H1 (cell line): ENCODE results near the gene KAZALD1. TPM values are rescaled to one million over a fixed set of nuclear protein-coding genes. Genes with fewer than 3 reads are reported as not detected.

Experiments used
- CTCF ChIA-PET: fragments of 300-600 bp; sonication (Branson Sonifier 250); formaldehyde crosslinking; loops from one replicate; lab custom pipeline; 2021; ENCODE audit not compliant: partially characterized antibody; lab: Charles Lee
- POLR2A ChIA-PET: fragments of 300-600 bp; sonication (Branson Sonifier 250); formaldehyde crosslinking; loops from one replicate; lab custom pipeline; 2021; ENCODE audit warnings: inconsistent platforms; ENCODE audit not compliant: partially characterized antibody; lab: Charles Lee
- DNase-seq, 2 experiments: peaks; one replicate each; pipeline versions ENCODE4 v3.0.0 to v3.0.0-alpha.2; 2010 to 2022; ENCODE audit warnings: low spot score in 2 of 2, low read depth in 1 of 2, mixed read lengths in 1 of 2
- FAIRE-seq: peaks from 2 replicates; lab custom pipeline; 2011; peaks lifted over from hg19 to GRCh38; lab: Jason Lieb, UNC
- H2AFZ ChIP-seq: 2 replicates; pipeline ENCODE4 v1.8.1; 2012; ENCODE audit warnings: low read length, inconsistent platforms
- H2AK5ac ChIP-seq: 2 replicates; pipeline ENCODE4 v1.6.1; 2013; ENCODE audit warnings: low read depth, low read length
- H2BK120ac ChIP-seq: replicated peaks from 2 replicates; pipeline ENCODE3; 2013; ENCODE audit warnings: low read depth, low read length, inconsistent platforms
- H2BK12ac ChIP-seq: 2 replicates; pipeline ENCODE4 v1.6.1; 2013; ENCODE audit warnings: low read depth, low read length
- H2BK15ac ChIP-seq: 2 replicates; pipeline ENCODE4 v1.6.1; 2013; ENCODE audit warnings: low read length
- H2BK20ac ChIP-seq: 2 replicates; pipeline ENCODE4 v1.6.1; 2013; ENCODE audit warnings: low read length
- H2BK5ac ChIP-seq: 2 replicates; pipeline ENCODE4 v1.6.1; 2013; ENCODE audit warnings: low read depth, low read length
- H3K14ac ChIP-seq: 2 replicates; pipeline ENCODE4 v1.6.1; 2013; ENCODE audit warnings: inconsistent platforms; ENCODE audit not compliant: insufficient read length
- H3K18ac ChIP-seq: 2 replicates; pipeline ENCODE4 v1.6.1; 2013; ENCODE audit warnings: low read length; ENCODE audit errors: extremely low read depth
- H3K23ac ChIP-seq: 2 replicates; pipeline ENCODE4 v1.6.1; 2013; ENCODE audit warnings: inconsistent platforms; ENCODE audit not compliant: insufficient read length
- H3K23me2 ChIP-seq: 2 replicates; pipeline ENCODE4 v1.6.1; 2013; ENCODE audit warnings: low read depth, low read length
- H3K27ac ChIP-seq: 2 replicates; pipeline ENCODE4 v1.6.1; 2011; ENCODE audit warnings: low read depth, low read length, inconsistent platforms
- H3K27me3 ChIP-seq, 4 experiments: replicated peaks in 1 of 4; 1 replicate in 1 of 4; 2 replicates in 3 of 4; pipeline versions ENCODE4 v1.6.1 to v1.8.1; 2011 to 2013; ENCODE audit warnings: low read length in 3 of 4, mild to moderate bottlenecking in 3 of 4, inconsistent platforms in 2 of 4, mixed read lengths in 2 of 4, moderate library complexity in 1 of 4; ENCODE audit not compliant: control insufficient read depth in 3 of 4, insufficient read depth in 3 of 4; ENCODE audit errors: extremely low read depth in 1 of 4
- H3K36me3 ChIP-seq, 4 experiments: 2 replicates each; pipeline versions ENCODE4 v1.6.1 to v1.8.1; 2011 to 2013; ENCODE audit warnings: mild to moderate bottlenecking in 4 of 4, low read length in 3 of 4, moderate library complexity in 2 of 4, control low read depth in 1 of 4, inconsistent platforms in 1 of 4; ENCODE audit not compliant: insufficient read depth in 4 of 4, control insufficient read depth in 2 of 4
- H3K4ac ChIP-seq: replicated peaks from 2 replicates; pipeline ENCODE3; 2013; ENCODE audit warnings: low read length, low read depth, mixed read lengths, inconsistent platforms; ENCODE audit not compliant: insufficient read length
- H3K4me1 ChIP-seq, 4 experiments: replicated peaks in 1 of 4; 1 replicate in 1 of 4; 2 replicates in 3 of 4; pipeline versions ENCODE4 v1.6.1 to v1.8.1; 2011 to 2013; ENCODE audit warnings: low read length in 3 of 4, inconsistent platforms in 2 of 4, mixed read lengths in 1 of 4; ENCODE audit not compliant: insufficient read depth in 4 of 4, control insufficient read depth in 3 of 4
- H3K4me2 ChIP-seq, 2 experiments: 2 replicates each; pipeline versions ENCODE4 v1.6.1 to v1.8.1; 2011 to 2013; ENCODE audit warnings: low read depth in 2 of 2, low read length in 2 of 2, control low read depth in 1 of 2, inconsistent platforms in 1 of 2, mild to moderate bottlenecking in 1 of 2; ENCODE audit not compliant: insufficient read depth in 1 of 2
- H3K4me3 ChIP-seq, 4 experiments: fragments of 200-600, 300-600 bp in 1 of 4; sonication (generic), shearing (Covaris generic), sonication (Bioruptor Twin) in 1 of 4; 2 replicates each; pipeline versions ENCODE4 v1.5.1 to v1.8.1; 2011 to 2016; ENCODE audit warnings: low read length in 4 of 4, low read depth in 3 of 4, control low read depth in 2 of 4, inconsistent platforms in 2 of 4, mild to moderate bottlenecking in 2 of 4, mixed read lengths in 1 of 4, moderate library complexity in 1 of 4; ENCODE audit not compliant: insufficient read depth in 2 of 4; ENCODE audit errors: extremely low read depth in 1 of 4
- H3K56ac ChIP-seq: replicated peaks from 2 replicates; pipeline ENCODE3; 2013; ENCODE audit warnings: low read depth, mild to moderate bottlenecking, mixed read lengths, low read length, inconsistent platforms; ENCODE audit not compliant: insufficient read length
- H3K79me1 ChIP-seq: 2 replicates; pipeline ENCODE4 v1.6.1; 2013; ENCODE audit warnings: low read depth, low read length, control low read depth
- H3K79me2 ChIP-seq, 2 experiments: 2 replicates each; pipeline versions ENCODE4 v1.6.1 to v1.8.1; 2012 to 2013; ENCODE audit warnings: low read length in 2 of 2, mild to moderate bottlenecking in 2 of 2, inconsistent platforms in 1 of 2; ENCODE audit not compliant: insufficient read depth in 2 of 2, control insufficient read depth in 1 of 2
- H3K9ac ChIP-seq, 4 experiments: replicated peaks in 1 of 4; 1 replicate in 1 of 4; 2 replicates in 3 of 4; pipeline versions ENCODE4 v1.6.1 to v1.8.1; 2011 to 2013; ENCODE audit warnings: low read depth in 3 of 4, low read length in 3 of 4, control low read depth in 2 of 4, mild to moderate bottlenecking in 2 of 4, moderate library complexity in 2 of 4, inconsistent platforms in 1 of 4; ENCODE audit errors: extremely low read depth in 1 of 4
- H3K9me3 ChIP-seq, 2 experiments: 2 replicates each; pipeline versions ENCODE4 v1.6.1 to v1.8.1; 2012 to 2013; ENCODE audit warnings: mild to moderate bottlenecking in 2 of 2, moderate library complexity in 2 of 2, control low read depth in 1 of 2, inconsistent platforms in 1 of 2, low read depth in 1 of 2, low read length in 1 of 2, mixed read lengths in 1 of 2; ENCODE audit not compliant: insufficient read depth in 2 of 2
- H4K20me1 ChIP-seq, 2 experiments: replicated peaks in 1 of 2; 2 replicates each; pipeline versions ENCODE3 to v1.8.1; 2011 to 2013; ENCODE audit warnings: inconsistent platforms in 2 of 2, low read length in 2 of 2, mild to moderate bottlenecking in 1 of 2; ENCODE audit not compliant: insufficient read depth in 2 of 2, control insufficient read depth in 1 of 2
- H4K5ac ChIP-seq: 2 replicates; pipeline ENCODE4 v1.6.1; 2013; ENCODE audit warnings: low read length, low read depth, mixed read lengths, inconsistent platforms; ENCODE audit not compliant: insufficient read length
- H4K8ac ChIP-seq: 2 replicates; pipeline ENCODE4 v1.8.0; 2013; ENCODE audit warnings: mild to moderate bottlenecking, moderate library complexity, low read length, inconsistent platforms; ENCODE audit not compliant: insufficient read depth; ENCODE audit errors: extremely low read depth
- H4K91ac ChIP-seq: replicated peaks from 2 replicates; pipeline ENCODE3; 2013; ENCODE audit warnings: low read length, mixed read lengths, inconsistent platforms; ENCODE audit not compliant: insufficient read length
- CREB1 ChIP-seq: IDR thresholded peaks from 2 replicates; pipeline ENCODE4 v1.6.1; 2012; ENCODE audit warnings: inconsistent platforms
- KDM4A ChIP-seq: IDR thresholded peaks from one replicate; pipeline ENCODE4 v1.7.1; 2012; ENCODE audit warnings: low read depth, mild to moderate bottlenecking, moderate library complexity, low read length, inconsistent platforms; ENCODE audit not compliant: severe bottlenecking
- KDM5A ChIP-seq: fragments of 200-600 bp; IDR thresholded peaks from 2 replicates; pipeline ENCODE4 v1.7.1; 2012; ENCODE audit warnings: mild to moderate bottlenecking, low read length, inconsistent platforms, mixed read lengths
- MAFK ChIP-seq: IDR thresholded peaks from 2 replicates; pipeline ENCODE4 v1.6.1; 2012; ENCODE audit warnings: low read depth, mild to moderate bottlenecking, improper control_type of control experiment, low read length
- RNF2 ChIP-seq: fragments of 200-900, 300-1000 bp; sonication (generic); IDR thresholded peaks from 2 replicates; pipeline ENCODE4 v1.7.1; 2016; ENCODE audit warnings: borderline replicate concordance, low read depth, mild to moderate bottlenecking, antibody characterized with exemption, low read length; ENCODE audit not compliant: poor library complexity, severe bottlenecking; ENCODE audit errors: missing control alignments
- SIN3A ChIP-seq, 2 experiments: IDR thresholded peaks in 1 of 2; conservative IDR thresholded peaks in 1 of 2; 2 replicates each; pipeline ENCODE4 v1.6.1; 2011 to 2012; ENCODE audit warnings: low read length in 2 of 2, improper control_type of control experiment in 1 of 2, low read depth in 1 of 2, mild to moderate bottlenecking in 1 of 2
- WGBS, 2 experiments: shearing (Covaris generic) in 1 of 2; methylation state at CpG; one replicate each; pipeline versions ENCODE4 v1.1.6 to v1.1.7; 2013 to 2015; ENCODE audit warnings: low lambda C conversion rate in 2 of 2, mixed read lengths in 2 of 2, inconsistent platforms in 1 of 2, low coverage in 1 of 2, missing lambda C conversion rate in 1 of 2; ENCODE audit not compliant: insufficient replicate concordance in 2 of 2, insufficient coverage in 1 of 2, insufficient read length in 1 of 2; ENCODE audit errors: extremely low coverage in 1 of 2, missing lambda C conversion rate in 1 of 2; 5-methylcytosine and 5-hydroxymethylcytosine counted together
- polyA plus RNA-seq, 7 experiments: library from polyadenylated mRNA; depleted of rRNA in 3 of 7; stranded (reverse) in 5 of 7; unstranded in 2 of 7; fragments of >200 nt in 5 of 7; fragments of 200-250 nt in 2 of 7; gene quantifications; 1 replicate in 5 of 7; 2 replicates in 1 of 7; 4 replicates in 1 of 7; pipeline versions ENCODE4 v1.2.1 to v1.2.3, GENCODE V29; 2011 to 2013; ENCODE audit warnings: missing spikeins in 2 of 7, mixed read lengths in 2 of 7
- total RNA-seq: library from RNA; stranded (reverse); fragmentation: NEBNext Ultra II Directional; extraction: Animal tissue kit (Norgen Biotek cat#: 25700); gene quantifications from 2 replicates; pipeline ENCODE4 v1.2.1, GENCODE V29; 2021

The KAZALD1 gene
- total and polyA plus RNA-seq, 2 of the 8 experiments (the other 6 are each of a cell fraction or from before 2014, with no cell fraction given), result 0.65 to 1.9 TPM

DNA sequence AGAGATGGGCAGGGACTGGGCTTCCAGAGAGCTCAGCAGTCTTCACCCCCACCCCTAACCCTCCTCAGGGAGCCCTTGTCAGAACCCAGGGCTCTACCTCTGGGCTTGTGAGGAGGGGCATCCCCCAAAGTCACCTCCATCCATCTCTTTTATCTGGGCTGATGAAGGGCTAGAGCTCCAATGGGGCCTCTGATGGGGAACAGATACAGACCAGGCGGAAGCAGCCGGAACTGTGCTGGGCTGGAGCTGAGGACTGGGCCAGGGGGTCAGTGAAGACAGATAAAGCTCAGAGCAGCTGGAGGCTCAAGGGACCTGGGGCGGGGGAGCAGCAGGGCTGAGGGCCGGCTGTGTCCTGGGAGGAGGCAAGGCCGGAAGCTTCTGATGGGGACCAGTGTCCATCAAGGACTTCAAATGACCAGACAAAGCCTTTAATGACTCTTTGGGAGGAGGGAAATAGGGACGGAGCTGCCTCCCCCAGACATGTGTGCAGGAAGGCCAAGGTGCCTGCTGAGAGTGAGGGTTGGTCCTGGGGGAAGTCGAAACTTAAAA, 10.2 kb downstream of the KAZALD1 start:
- no peak overlapping the region for H3K4me3 ChIP-seq
- H4K20me1 ChIP-seq, result peaks cover 0 to 1% of the 10 kb centered on the region in 2 experiments
- no peak overlapping the region for H2AK5ac ChIP-seq
- FAIRE-seq (no peak), DNase-seq (no peak)
- no peaks in the 10 kb centered on the region for H3K79me2 ChIP-seq
- H2BK20ac ChIP-seq, result no peak overlapping the region
- no peaks in the 10 kb centered on the region for H3K79me1 ChIP-seq
- ChIA-PET POLR2A (interaction anchor here (1.5 kb wide), 1 partner anchor 21 kb away, joined by 4 read pairs; no protein-coding TSS in a partner anchor), CTCF (interaction anchor here (0.9 to 59.5 kb wide), 7 partner anchors 2 to 183 kb away, joined by 3 to 2176 read pairs (median 9); partner anchors contain the start of genes KAZALD1, PDZD7 and SFXN3)
- peaks cover 8% of the 10 kb centered on the region; the same call in 1 of the 2 replicates for H3K23me2 ChIP-seq
- no peak overlapping the region for H2AFZ ChIP-seq
- H4K5ac ChIP-seq, result no peak overlapping the region
- no peaks in the 10 kb centered on the region for H3K9me3 ChIP-seq
- H3K36me3 ChIP-seq, result no peaks in the 10 kb centered on the region
- H2BK120ac ChIP-seq, result no peak overlapping the region
- H3K4ac ChIP-seq, result no peak overlapping the region
- TF ChIP-seq KDM5A (no peak), CREB1 (no peak), SIN3A (conservative IDR thresholded peaks at IDR 0.05 in 1 of 2, IDR thresholded peaks at IDR 0.05 in 1 of 2; ENCODE audit: low read depth in 1 of 2, low read length in 2 of 2) (no peak), MAFK (no peak), KDM4A (no peak), RNF2 (no peak)
- H3K18ac ChIP-seq, result no peak overlapping the region
- no peak overlapping the region for H3K9ac ChIP-seq
- H3K56ac ChIP-seq, result no peak overlapping the region
- no peak overlapping the region for H3K14ac ChIP-seq
- peaks cover 6 to 49% (median 39%) of the 10 kb centered on the region in 4 experiments for H3K27me3 ChIP-seq
- H3K27ac ChIP-seq, result no peak overlapping the region
- no peak overlapping the region for H2BK15ac ChIP-seq
- no peak overlapping the region for H2BK5ac ChIP-seq
- H4K91ac ChIP-seq, result no peak overlapping the region
- peaks cover 0 to 12% (median 4%) of the 10 kb centered on the region in 4 experiments; a peak in 4 of 7 replicates for H3K4me1 ChIP-seq
- H3K23ac ChIP-seq, result no peak overlapping the region
- no peak overlapping the region for H4K8ac ChIP-seq
- no peak overlapping the region; a peak in 1 of 4 replicates for H3K4me2 ChIP-seq
- no peak overlapping the region for H2BK12ac ChIP-seq
- 73% methylated on average over 7 of the region's 7 CpGs; no CpG with 5 or more reads in 1 of the 2 experiments for WGBS, 2 experiments
